ENCODE results near the gene TRMT61A.
"Not testable (repeated sequence)": the region's sequence is repeated elsewhere in the genome, so short reads cannot be mapped to it uniquely, and the experiment has no call there.

The TRMT61A gene

GRCh38 chr14:103523575-103523954 lies 5.4 kb upstream of the TRMT61A start:
- no peak for DNase-seq

DNA sequence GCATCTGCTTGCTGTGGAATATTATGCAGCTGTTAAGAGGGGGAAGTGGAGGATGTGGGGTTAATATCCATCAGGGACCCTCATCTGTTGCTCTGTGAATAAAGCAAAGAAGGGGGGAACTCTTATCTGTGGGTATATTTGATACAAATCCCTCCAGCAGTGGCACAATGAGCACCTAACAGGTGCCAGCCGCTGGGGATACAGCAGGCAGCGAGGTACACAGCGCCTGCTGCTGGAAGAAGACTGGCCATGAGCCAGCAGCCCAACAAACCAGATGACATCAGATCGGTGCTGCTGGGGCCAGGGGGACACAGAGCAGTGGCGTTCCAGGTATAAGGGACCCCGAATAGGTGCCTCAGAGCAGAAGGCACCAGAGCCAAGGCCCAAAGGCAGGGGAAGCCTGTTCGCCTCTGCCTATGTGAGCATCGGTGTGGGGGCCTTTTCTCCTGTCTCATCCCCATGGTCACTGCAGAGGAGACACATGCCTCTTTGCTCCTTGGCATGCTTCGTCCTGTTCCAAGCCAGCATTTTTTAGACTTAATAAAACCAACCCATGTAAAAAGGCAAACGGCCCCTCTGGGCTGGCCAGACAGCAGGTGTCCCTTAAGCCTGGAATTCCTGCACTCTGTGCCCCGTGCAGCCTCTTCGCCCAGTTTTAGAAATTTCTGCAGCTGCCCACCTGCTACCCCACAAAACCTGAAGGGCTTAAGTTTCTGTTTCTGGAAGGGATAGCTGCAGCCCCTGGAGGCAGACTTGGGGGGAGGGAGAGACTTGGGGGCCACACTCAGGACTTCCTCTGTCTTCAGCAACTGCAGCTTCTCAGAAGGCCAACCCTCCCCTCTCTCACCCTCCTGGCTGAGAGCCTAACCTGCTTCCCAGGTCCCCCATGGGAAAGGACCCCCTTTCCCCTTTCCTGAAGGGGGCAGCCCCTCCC lies 4.7 kb upstream of the TRMT61A start:
- DNase-seq = no peak

- not testable (repeated sequence) for DNase-seq
These were observed 3.4 kb upstream of the TRMT61A start for GRCh38 chr14:103525430-103526246.

- no peak for DNase-seq
These were observed 2.6 kb upstream of the TRMT61A start for GRCh38 chr14:103526247-103526913.

- DNase-seq = no peak
These were observed 2.1 kb upstream of the TRMT61A start for GRCh38 chr14:103526914-103527248.

GRCh38 chr14:103527408-103528145 lies 1.4 kb upstream of the TRMT61A start:
- DNase-seq = no peak

- no peak for DNase-seq
These were observed 830 bp upstream of the TRMT61A start for GRCh38 chr14:103528146-103528586.

- no peak for DNase-seq
These were observed 678 bp downstream of the TRMT61A start for GRCh38 chr14:103529383-103530365.

DNA sequence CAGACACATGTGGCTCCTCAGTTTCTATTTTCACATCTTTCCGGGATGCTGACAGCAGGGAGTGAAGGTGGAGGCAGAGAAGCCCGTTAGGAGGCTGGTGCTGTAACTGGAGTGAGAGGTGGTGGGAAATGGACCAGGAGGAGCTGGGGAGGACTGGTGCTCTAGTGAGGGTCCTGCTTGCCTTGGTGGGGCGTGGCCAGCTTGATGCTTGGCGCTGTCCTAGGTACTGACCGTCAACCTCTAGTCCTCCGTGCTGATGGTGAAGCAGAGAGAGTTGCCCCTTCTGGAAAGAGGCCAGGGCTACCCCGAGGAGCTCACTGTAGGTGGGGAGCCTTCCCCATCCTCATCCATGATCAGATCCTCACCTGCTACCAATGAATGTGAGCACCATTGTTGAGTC lies 1.4 kb downstream of the TRMT61A start:
- no peak for DNase-seq

DNA sequence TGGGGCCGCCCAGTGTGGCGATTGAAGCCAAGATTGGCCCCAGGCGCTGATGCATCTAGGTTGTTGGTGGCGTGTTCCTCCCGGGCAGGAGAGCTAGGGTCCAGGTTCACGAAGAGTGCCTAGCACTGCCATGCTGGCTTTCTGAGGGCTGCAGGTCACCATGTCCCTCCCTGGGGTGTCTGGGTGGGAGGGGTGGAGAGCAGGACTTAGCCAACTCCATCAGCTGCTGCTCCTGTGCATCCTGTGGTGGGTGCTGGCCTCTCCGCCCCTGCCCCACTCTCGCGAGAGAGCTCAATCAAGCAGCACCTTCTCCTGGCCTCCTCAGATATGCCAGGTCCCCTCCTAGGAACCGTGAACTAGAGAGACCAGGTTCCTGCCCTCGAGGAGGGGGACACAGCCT lies 1.8 kb downstream of the TRMT61A start:
- no peak for DNase-seq

DNA sequence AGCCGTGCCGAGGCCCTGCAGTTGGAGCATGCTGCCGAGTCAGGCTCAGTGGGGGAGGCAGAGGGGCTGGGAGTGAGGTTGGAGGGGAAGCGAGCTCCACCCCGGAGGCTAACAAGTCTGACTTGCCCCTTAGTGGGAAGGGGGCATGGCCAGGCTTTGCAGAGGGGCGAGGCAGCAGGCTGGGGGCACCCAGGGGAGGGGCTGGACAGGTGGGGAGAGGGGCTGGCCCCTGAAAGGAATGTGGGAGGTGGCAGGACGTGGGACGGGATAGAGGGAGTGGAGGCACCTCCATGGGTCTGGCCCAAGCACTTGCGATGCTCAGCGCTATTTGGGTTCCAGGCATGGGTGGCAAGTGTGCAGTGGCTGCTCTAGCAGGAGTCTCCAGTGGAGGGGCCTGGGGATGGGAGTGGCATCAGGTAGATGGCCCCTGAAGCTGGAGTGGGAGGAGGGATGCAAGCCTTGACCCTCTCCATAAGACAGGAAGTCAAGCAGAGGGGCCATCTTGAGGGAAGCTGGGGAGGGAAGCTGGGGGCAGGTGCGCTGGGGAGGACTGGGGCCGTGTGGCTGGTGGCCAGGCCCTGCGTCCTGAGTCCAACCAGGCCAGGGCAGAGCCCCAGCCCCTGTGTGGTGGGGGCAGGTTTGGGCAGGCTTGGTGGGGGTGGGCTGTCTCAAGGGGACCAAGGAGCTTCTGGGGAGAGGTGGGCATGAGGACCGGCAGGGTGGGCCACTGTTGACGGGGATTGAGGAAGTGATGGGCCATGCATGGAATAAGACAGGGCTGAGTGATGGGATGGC lies 2.6 kb downstream of the TRMT61A start:
- DNase-seq = no peak

- no peak for DNase-seq
These were observed 3.5 kb downstream of the TRMT61A start for GRCh38 chr14:103532216-103533136.

- no peak for DNase-seq
These were observed 4.4 kb downstream of the TRMT61A start for GRCh38 chr14:103533137-103533998.

- DNase-seq = no peak
These were observed 5.1 kb downstream of the TRMT61A start for GRCh38 chr14:103533999-103534575.

DNA sequence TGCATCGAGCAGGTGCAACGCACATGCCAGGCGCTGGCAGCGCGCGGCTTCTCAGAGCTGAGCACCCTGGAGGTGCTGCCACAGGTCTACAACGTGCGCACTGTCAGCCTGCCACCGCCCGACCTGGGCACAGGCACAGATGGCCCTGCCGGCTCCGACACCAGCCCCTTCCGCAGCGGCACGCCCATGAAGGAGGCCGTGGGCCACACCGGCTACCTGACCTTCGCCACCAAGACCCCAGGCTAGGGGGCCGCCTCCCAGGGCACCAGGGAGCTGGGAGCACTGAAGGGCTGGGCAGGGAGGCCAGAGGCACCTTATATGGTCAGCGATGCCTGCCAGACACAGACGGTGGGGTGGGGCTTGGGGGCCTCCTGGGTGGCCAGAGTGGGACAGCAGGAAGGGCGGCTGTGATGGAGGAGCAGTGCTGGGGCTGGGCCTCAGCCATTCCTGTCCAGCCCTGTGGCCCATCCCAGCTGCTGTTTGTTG lies 5.6 kb downstream of the TRMT61A start:
- DNase-seq = no peak

- no peak for DNase-seq
These were observed 6.3 kb downstream of the TRMT61A start for GRCh38 chr14:103535081-103535890.

All from activated CD4-positive, alpha-beta T cell treated with anti-CD3 and anti-CD28 coated beads, Interleukin-2, amount 50 U/mL, for 16 hours (primary cell).